ENCODE results near the gene PLEKHB1.

PLEKHB1 gene, protein sequence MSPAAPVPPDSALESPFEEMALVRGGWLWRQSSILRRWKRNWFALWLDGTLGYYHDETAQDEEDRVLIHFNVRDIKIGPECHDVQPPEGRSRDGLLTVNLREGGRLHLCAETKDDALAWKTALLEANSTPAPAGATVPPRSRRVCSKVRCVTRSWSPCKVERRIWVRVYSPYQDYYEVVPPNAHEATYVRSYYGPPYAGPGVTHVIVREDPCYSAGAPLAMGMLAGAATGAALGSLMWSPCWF

DNA sequence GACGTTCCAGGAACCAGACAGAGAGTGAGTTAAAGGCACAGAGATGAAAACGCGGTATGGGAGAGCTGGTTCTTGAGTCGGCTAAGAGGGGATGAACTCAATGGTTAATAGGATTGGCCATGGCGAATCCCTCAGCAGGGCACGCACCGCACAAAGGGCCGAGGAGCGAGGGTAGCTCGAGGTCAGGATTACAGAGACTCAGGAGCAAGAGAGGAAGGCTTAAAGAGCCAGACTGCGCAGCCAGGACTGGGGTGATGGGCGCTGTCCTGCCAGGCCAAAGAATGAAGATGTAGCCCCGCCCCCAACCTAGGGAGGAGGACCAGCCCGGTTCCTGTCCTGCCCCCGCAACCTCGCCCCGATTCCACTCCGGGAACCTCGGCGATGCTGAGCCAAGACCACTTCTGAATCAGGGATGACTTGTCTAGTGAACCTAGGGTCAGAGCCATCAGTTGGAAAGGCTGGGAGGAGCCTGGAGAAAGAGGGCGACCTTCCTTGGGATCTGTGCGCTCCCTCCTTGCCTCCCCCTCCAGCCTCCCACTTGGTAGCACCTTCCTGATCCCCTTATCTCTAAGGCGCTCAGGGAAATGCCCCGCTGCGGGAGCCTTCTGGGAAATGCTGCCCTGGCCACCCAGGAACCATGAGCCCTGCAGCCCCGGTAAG lies at the start of gene PLEKHB1:
TSS of gene PLEKHB1 (plus strand) at position 610 of the 660 bp plus-strand sequence. CDS start at position 638, 28 bp downstream.
- in situ Hi-C loops (cut with MboI; ENCODE audit: low sequenced_read_pairs): no loop called here

DNA sequence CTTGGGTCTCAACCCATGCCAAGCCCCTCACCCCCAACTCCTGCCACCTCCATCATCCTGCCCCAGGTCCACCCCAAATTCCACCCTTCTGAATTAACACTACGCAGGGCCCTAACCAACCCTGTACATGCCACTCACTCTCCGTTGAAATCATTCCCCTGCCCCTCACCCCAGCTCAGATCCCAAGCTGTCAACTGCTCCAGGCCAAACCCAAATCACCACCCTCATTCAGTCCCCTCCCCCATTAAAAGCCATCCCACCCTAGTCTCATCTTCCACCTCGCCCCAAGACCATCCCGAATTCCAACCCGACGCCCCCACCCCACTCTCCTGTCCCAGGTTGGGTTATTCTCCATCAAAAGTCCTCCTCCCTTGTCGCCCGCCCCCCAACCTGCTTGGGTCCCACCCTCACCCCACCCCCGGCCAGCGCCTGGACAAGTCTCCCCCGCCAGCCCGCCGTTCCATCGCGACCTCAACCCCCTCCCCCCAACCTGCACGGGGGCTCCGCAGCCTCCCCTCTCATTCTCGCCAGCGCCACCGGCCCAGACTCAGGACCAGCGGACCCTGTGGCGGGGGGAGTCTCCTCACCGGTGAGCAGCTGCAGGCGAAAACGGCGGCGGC lies 48.9 kb upstream of the PLEKHB1 start:
- in situ Hi-C loops (cut with MboI; ENCODE audit: low sequenced_read_pairs): no loop called here

DNA sequence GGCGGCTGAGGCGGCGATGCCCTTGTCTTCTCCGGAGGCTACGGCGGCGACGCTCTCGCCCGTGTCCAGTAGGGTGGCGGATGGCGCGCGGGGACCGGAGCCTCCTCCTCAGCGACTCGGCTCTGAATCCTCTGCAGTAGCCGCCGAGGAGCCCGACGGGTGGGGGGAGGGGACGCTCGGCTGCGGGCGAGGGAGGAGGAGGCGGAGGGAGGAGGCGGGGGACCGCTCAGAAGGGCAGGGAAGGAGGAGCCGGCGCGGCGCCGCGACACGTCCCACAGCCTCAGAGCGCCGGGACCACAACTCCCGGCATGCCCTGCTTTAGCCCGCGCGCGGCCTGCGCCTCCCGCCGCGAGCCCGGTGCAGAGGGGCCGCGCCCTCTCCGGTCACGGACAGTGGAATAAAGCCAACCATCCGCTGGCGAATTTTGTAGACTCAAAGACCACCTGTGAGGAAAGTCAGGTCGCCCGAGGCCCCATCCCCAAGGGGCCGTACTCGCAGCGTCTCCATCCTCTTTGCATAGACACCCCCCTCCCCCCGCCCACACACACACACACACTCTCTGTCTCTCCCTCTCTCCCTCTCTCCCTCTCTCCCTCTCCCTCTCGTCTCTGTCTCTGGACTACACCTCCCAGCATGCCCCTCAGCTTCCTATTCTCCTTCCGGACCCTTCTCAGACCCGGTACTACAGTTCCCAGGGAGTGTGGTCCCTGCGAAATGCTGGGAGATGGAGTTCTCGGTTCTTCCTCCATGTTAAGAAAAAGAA lies 48.2 kb upstream of the PLEKHB1 start, which contains the start of gene FAM168A:
TSS of gene FAM168A (minus strand) at position 157 of the 763 bp plus-strand sequence. CDS start 129,638 bp downstream, outside the sequence.
- in situ Hi-C loops (cut with MboI; ENCODE audit: low sequenced_read_pairs): no loop called here

DNA sequence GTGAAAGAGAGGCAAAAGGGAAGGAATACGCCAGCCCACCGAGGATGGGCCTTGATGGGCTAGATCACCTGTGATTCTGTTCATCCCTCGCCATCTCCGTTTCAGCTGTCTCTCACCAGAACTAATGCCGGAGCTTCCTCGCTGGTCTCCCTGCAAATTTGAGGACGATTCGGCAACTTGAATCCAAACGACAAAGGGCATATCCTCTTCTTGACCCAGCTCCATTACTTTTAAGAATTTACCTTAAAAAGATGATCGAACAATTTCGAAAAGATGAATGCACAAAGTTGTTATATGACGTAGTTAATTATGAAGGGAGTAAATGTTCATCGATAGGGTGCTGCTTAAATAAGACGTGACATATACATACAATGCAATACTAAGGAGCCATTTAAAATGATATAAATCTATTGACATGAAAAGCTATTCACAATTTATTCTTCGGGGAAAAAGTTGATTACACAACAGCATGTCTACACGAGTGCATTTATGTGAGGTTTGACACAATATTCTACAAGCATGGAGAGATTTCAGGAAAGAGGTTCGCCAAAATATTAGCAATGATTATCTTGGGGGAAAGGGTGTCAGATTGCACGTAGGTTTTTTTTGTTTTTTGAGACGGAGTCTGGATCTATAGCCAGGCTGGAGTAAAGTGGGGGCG lies 47.5 kb upstream of the PLEKHB1 start:
- in situ Hi-C loops (cut with MboI; ENCODE audit: low sequenced_read_pairs): no loop called here

DNA sequence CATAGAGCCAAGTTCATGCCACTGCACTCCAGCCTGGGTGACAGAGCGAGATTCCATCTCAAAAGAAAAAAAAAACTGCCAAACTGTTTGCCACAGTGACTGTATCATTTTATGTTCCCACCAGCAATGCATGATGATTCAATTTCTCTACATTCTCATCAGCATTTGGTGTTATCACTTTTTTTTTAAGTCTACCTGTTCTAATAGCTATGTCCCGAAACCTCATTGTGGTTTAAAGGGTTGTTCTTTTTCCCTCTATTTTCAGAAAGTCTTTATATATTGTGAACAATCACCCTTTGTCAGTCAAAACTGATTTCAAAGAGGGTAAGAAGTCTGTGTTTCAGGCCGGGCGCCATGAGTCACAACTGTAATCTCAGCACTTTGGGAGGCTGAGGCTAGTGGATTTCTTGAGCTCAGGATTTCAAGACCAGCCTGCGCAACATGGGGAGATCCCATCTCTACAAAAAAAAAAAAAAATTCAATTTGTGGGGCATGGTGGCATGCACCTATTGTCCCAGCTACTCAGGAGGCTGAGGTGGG lies 33.7 kb upstream of the PLEKHB1 start:
- in situ Hi-C loops (cut with MboI; ENCODE audit: low sequenced_read_pairs): no loop called here

DNA sequence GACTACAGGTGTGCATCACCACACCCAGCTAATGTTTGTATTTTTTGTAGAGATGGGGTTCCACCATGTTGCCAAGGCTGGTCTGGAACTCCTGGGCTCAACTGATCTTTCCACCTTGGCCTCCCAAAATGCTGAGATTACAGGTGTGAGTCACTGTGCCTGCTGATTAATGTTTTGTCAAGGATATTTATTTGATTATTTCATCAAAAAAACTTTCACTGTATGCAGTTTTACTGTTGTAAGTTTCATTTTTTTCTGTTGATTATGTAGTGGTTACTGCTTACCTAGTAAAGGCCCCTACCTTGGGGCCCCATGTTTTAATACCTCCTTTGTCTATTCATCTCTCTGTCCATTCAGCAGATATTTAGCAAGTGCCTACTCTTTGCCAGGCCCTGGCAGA lies 31.8 kb upstream of the PLEKHB1 start:
- in situ Hi-C loops (cut with MboI; ENCODE audit: low sequenced_read_pairs): no loop called here

DNA sequence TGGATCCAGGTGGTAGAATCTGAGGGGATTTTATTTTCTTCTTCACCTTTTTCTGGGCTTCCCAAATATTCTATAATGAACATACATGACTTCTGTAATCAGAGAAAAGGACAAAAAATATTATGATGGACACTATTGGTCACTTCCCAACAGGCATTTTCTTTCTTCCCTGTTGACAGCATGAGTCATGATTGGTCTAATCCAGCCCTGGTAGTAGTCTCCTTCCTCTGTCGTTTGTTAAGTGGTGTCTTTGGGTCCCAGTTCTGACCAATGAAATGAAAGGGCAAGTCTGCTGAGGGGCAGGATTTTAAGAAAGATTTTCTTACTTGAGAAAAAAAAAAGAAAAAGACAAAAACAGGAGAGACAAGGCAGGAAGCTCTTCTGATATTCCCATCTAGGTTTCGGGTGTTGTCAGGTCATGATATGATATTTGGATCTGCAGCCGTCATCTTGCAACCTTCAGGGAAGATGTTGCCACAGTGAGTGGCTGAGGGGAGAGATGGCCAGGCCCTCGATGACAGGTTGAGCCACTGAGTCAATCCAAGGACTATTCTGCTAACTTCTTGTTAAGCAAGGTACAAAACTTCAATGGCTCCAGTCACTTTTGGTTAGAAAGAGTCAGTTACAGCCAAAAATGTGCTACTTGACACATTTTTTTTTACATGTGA lies 23.3 kb upstream of the PLEKHB1 start:
- in situ Hi-C loops (cut with MboI; ENCODE audit: low sequenced_read_pairs): no loop called here

DNA sequence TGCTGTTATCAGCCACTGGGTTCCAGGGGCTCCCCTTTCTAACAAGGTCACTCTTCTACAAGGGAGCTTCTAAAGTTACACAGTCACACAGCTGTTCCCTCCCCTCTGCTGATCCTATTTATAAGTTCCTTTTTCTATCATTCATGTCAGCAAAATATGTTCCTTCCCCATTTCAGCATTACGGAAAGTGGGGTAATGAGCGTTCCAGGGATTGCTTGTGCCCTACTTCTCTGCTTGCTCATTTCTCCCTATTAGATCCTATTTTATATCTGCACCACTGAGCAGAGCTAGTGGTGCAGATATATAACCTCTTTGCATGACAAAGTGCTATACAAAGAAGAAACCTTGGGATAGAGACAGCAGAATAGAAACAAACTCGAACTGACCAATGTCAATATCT lies 22.7 kb upstream of the PLEKHB1 start:
- in situ Hi-C loops (cut with MboI; ENCODE audit: low sequenced_read_pairs): no loop called here

DNA sequence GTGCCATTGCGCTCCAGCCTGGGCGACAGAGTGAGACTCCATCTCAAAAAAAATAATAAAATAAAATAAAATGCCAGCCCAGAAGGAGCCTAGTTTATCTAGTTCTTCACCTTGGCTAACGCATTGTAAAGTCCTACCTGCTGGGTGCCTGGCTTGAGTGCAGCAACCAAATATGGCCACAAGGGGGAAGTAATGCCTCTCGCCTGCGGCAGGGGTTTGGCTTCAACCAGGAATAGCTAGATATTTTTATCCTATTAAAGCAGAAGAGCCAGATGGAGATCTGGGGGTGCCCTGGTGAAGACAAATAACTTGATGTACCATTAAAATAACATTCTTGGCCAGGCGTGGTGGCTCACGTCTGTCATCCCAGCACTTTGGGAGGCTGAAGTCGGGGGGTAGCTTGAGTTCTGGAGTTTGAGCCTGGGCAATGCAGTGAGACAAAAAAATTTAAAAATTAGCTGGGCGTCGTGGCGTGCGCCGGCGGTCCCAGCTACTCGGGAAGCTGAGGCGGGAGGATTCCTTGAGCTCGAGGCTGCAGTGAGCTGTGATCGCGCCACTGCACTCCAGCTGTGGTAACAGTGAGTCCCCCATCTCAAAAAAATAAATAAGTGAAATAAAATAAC lies 20.6 kb upstream of the PLEKHB1 start:
- in situ Hi-C loops (cut with MboI; ENCODE audit: low sequenced_read_pairs): no loop called here

DNA sequence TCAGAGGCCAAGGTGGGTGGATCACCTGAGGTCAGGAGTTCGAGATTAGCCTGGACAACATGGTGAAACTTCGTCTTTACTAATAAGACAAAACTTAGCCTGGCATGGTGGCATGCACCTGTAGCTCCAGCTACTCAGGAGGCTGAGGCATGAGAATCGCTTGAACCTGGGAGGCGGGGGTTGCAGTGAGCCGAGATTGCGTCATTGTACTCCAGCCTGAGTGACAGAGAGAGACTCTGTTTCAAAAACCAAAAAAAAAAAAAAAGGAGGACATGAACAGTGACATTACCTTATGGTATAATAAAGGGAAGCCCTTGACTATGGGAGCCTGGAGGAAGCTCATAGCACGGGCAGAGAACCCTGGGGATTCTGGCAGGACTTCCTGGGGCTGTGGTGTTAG lies 16.5 kb upstream of the PLEKHB1 start:
- in situ Hi-C loops (cut with MboI; ENCODE audit: low sequenced_read_pairs): no loop called here

DNA sequence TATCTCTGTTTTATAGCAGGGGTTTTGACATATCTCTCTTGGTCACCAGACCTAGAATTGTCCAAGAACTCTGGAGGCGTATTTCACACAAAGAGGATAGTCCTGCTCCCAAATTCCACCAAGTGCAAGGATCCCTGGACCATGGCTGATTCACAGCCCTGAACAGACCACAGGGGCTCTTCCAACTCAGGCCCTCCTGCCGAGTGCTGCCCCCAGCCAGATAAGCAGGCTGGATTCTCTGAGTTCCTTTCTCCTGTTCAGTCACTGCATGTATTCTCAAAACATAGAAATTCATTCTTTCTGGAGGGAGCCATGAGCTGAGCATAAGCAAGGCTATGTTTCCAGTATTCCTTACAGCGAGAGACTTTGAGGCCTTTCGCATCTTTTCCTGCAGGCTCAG lies 13.4 kb upstream of the PLEKHB1 start:
- in situ Hi-C loops (cut with MboI; ENCODE audit: low sequenced_read_pairs): no loop called here

DNA sequence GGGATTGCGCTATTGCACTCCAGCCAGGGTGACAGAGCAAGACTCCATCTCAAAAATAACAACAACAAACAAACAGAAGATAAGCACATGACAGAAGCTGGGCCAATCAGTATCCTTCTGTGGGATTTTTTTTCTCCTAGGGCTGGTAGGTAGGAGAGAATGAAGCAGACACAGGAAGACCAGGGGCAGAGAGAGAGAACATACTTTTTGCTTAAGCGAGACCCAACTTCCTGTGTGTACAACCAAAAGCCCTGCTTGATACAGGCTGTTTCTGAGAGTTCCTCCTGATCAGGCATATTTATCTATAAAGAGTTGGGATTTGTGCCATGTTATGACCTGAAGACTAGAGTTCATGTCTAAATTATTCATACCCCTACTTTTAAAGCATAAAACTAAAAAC lies 12.4 kb upstream of the PLEKHB1 start:
- in situ Hi-C loops (cut with MboI; ENCODE audit: low sequenced_read_pairs): no loop called here

DNA sequence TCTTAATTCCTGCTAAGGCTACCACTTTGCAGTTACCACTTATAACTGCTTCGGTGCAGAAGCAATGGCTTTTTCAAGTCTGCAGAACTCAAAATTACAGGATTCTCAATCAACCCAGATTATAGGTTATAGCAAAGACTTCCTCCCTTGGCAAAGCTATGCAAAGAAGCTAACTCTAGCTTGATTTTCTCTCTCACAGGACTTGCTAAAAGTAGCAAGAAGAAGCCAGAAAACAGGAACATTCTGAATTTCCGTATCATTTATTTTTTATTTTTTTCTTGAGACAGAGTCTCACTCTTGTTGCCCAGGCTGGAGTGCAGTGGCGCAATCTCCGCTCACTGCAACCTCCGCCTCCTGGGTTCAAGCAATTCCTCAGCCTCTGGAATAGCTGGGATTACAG lies 10.7 kb upstream of the PLEKHB1 start:
- in situ Hi-C loops (cut with MboI; ENCODE audit: low sequenced_read_pairs): no loop called here

DNA sequence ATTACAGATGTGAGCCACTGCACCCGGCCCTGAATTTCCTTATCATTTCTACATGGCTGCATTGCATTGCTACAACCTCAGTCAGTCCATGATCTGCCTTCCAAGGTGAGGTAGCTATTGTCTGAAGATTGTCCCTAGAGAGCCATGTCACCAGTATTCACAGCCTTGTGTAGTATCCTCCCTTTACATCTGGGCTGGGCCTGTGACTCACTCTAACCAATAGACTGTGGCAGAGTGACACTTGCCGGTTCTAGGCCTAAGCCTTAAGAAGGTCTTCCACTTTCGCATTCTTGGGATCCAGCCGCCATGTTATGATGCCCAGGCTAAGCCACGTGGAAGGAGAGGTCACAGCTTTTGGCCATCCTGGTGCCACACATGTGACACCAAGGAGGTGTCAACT lies 10.1 kb upstream of the PLEKHB1 start:
- in situ Hi-C loops (cut with MboI; ENCODE audit: low sequenced_read_pairs): no loop called here

DNA sequence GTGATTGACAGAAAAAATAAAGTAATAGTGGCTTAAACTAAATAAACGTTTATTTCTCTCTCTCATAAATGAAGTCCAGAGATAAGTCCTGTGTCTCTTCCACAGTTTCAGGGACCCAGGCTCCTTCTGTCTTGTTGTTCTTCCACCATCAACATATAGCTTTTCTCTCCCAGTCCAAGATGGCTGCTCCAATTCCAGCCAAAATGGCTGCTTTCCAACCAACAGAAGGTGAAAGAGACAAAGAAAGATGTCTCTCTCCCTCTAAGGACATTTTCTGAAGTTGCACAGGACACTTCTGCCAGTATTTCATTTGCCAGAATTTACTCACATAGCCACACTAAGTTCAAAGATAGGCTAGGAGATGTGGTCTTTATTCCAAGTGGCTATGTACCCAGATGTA lies 9.4 kb upstream of the PLEKHB1 start:
- in situ Hi-C loops (cut with MboI; ENCODE audit: low sequenced_read_pairs): no loop called here

DNA sequence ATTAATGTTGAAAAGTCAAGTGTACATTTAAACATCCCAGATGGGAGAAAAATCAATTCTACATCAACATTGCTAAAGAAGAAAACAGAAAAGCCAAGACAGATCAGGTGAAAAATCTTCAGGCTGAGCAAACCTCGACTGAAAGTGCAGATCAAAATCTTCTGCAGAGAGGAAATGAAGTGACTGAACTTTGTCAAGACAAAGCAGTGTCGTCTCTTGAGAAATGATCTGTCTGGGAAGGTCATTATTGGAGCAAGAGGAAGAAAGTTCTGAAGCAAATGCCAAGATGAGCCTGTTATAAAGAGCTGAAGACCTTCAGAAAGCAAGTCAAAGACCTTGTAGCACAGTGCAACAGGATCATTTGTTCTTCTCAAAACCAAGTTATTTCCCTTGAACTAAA lies 5.8 kb upstream of the PLEKHB1 start:
- in situ Hi-C loops (cut with MboI; ENCODE audit: low sequenced_read_pairs): no loop called here

DNA sequence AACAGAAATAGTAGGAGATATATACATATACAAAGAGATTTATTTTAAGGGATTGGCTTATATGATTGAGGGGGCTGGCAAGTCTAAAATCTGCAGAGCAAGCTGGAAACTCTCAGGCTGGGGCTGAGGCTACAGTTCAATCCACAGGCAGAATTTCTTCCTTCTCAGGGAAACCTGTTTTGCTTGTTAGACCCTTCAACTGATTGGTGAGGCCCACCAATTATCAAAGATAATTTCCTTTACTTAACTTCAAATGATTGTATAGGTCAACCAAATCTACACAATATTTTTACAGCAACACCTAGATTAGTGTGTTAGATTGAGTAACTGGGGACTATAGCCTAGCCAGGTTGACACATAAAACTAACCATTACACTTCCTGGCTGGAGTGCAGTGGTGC lies 4.7 kb upstream of the PLEKHB1 start:
- in situ Hi-C loops (cut with MboI; ENCODE audit: low sequenced_read_pairs): no loop called here

DNA sequence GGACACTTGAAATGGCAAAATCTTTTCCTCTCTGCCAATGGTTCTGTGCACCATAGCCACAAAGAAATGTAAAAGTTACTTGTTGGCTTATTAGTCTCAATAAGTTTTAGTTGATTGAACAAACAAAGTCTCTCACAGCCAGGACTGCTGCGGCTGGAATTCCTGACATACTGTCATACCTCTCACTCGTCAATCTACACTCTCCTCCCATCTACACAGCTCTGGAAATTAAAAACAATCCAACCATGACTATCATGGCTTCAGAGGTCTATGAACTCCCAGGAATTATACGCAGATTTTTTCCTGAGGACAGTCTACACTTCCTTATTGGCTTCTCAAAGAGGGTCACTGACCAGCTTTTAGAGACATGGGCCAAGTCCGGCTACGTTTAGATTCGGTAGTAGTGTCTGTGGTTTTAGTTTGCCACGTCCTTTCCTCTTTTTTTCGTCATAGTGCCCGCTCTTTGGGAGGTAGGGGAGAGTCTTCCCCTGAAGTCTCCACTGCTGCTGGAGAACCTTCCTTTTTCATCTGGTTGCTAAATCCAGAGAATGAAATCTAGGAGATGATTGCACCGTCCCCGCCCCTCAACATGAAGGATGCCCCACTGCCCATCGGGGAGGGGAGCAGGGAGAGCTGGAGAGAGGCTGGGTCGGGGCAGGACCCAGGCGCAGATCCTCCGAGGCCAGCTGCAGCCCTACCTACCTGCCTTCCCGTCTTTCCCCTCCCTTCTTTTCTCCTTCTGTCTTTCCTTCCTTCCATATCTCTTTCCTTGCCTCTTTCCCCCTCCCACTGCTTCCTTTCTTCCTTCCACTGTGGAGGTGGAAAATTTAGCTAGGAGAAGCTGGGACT lies 1.0 kb upstream of the PLEKHB1 start:
- in situ Hi-C loops (cut with MboI; ENCODE audit: low sequenced_read_pairs): no loop called here
